ENCODE results near the gene PLAAT4.
A peak's percentile ranks its signal among the peaks of the same experiment; 100 is the strongest.
"Not testable (repeated sequence)": the region's sequence is repeated elsewhere in the genome, so short reads cannot be mapped to it uniquely, and the experiment has no call there.

The PLAAT4 gene

DNA sequence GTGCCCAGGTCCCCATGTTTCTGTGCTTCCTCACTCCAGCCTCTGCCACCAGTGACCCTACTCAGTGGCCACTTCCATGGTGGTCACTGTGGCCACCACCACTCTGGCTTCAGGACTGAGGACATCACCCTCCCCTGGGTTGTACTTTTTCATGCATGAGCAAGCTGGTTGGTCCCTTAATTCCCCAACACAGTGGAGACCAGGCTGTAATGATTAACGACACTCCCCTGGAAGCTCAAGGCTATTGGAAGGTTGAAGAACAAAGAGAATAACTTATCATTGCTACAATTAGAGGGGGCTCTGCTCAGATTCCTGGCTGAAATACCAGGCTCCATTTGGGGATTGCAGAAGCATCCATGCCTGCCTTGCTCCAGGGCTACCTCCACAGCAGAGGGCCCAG is 10.5 kb downstream of the PLAAT4 start:
- DNase-seq = no peak

DNA sequence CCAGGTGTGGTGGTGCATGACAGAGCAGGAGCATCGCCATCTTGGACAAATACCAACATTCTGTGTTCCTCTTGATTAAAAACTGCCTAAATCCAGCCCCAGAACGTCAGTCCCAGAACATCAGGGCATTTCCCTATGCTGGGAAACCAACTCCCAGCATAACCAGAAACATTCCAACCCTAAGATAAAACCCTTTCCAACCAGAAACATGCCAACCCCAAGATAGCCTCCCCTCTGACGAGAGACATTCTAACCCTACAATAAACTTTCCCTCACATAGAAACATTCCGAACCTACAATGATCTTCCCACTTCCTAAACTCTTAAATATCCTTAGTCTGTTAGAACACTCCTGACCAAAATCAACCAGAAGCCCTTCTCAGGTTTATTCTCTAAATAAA is 11.6 kb downstream of the PLAAT4 start:
- no peak for DNase-seq

DNA sequence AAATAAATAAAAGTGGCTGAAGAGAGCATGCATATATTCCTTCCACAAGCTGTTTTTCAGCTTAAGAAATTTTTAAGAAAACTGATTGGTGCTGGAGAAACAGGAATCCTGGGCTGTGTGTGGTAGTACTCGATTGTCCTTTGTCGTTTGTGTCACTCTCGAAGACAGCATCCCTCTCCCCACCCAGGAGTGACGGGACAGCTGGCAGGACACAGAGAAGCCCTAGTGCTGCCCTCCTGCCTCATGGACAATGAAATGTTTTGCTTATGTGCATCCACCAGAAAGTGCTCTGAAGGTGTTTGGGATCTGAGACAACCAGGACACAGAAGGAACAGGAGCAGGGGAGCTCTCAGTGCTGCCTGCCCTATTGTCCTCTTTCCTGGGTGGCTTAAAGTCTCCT is 12.8 kb downstream of the PLAAT4 start:
- no peak for DNase-seq

DNA sequence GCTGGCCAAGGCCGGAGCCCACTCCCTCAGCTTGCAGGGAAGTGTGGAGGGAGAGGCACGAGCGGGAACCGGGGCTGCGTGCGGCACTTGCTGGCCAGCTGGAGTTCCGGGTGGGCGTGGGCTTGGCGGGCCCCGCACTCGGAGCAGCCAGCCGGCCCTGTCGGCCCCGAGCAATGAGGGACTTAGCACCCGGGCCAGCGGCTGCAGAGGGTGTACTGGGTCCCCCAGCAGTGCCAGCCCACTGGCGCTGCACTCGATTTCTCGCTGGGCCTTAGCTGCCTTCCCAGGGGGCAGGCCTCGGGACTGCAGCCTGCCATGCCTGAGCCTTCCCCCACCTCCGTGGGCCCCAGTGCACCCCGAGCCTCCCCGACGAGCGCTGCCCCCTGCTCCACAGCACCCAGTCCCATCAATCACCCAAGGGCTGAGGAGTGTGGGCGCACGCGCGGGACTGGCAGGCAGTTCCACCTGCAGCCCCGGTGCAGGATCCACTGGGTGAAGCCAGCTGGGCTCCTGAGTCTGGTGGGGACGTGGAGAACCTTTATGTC is 13.6 kb downstream of the PLAAT4 start:
- not testable (repeated sequence) for DNase-seq

DNA sequence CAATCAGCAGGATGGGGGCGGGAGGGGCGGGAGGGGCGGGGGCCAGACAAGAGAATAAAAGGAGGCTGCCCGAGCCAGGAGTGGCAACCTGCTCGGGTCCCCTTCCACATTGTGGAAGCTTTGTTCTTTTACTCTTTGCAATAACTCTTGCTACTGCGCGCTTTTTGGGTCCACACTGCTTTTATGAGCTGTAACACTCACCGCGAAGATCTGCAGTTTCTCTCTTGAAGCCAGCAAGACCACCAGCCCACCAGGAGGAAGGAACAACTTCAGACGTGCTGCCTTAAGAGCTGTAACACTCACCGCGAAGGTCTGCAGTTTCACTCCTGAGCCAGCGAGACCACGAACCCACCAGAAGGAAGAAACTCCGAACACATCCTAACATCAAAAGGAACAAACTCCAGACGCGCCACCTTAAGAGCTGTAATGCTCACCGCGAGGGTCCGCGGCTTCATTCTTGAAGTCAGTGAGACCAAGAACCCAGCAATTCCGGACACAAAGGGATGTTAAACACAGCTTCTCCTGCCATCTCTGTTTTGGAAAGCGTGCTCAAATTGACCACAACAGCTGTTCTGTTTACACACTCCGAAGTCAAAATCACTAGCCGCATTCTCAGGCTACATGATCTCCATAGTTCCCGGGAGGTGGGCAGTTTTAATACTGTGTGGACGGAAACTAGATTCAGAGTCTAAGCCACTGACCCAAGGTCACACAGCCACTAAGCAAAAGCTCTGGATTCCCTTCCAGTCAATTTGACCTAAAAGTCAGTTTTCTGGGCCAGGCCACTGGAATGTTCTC is 14.7 kb downstream of the PLAAT4 start:
- no peak for DNase-seq

DNA sequence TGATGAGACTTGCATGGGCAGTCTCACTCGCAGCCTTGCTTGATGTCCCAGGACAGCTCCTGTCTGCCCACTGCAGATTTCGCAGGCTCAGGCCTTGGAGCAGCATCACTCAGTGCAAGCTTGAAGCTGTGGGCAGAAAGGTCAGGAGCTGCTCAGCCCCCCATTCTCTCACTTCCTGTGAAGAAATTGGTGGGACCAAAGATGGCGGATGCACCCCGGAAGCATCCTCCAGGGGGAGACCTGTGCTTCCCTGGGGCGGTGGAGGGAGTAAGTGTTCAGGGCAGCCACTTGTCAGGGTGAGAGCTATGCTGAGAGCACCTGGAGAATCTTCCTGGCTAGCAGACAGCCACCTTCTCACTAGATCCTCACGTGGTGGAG is 15.3 kb downstream of the PLAAT4 start:
- DNase-seq = no peak

DNA sequence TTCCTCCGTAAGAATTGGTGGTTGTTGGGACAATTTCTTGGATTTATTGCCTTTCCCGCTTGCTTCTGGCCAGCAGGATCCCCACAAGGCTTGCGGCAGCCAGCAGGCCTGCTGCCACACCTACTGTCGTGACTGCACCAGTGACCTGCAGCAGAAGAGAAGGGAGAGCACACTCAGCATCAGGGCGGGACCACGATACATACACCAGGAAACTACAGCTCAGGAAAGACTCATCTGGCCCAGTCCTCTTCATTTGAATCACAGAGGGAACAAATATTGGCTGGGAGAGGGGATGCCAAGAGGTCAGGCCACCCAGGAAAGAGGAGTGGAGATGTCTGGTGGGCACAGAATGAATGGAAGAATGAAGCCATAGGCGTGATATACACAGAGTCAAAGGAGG is 16.3 kb downstream of the PLAAT4 start:
- no peak for DNase-seq

DNA sequence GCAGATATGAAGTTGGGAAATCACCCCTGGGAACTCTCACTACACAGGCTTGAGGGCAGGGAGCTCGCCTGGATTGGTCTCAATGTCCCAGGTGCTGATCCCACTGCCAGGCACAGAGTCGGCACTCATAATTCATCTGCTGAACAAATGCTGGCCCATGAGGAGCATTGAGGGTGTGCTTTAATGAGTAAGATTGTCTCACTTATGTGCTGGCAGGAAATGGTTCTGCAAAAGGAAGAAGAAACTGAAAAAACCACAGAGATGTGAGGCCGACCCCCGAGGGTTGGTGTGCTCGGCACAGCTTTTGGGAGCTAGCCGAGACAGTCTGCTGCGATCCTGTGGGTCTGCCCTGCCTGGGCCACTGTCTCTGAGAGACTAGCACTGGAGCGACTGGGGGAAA is 17.2 kb downstream of the PLAAT4 start:
- no peak for DNase-seq

DNA sequence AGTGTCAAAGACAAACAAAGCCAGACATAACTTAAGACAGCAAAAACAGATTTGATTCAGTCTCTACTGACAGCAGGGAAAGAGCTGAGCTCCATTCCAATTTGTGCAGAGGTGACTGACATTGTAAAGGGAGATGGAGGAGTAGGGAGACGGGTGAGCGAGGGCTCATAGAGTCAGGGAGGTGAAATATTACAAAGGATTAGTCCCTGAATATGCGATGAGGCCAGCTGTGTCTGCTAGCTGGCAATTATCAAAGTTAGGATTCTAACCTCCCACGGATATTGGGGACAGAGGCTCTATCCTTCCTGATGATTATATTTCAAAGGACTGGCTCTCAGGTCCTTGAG is 18.2 kb downstream of the PLAAT4 start:
- no peak for DNase-seq

DNA sequence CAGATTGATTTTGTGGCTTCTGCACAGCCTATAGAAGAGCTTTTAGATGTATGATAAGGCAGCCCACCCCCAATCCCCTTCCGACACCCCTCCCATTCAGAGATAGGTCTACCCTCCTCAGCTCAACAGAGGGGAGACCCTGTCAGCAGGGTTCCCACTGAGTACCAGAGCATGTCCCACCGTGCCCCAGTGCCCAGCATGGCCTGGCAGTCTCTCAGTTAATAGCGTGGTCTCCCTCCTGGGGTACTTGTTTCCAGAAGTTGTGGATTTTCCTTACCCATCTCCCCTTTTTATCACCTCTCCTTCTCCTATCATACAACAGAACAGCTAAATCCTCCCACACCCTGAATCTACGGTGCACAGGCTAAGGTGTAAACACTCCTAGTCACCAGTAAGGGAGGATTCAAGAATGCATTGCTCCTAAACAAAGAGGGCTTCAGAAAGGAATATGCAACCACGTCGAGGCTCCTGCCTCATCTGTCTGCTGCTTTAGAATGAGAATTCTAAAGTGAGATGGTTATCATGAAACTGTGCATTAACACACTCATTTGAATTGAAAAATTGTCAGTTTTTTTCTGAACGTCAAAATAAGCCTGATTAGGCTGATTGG is 19.9 kb downstream of the PLAAT4 start:
- no peak for DNase-seq

DNA sequence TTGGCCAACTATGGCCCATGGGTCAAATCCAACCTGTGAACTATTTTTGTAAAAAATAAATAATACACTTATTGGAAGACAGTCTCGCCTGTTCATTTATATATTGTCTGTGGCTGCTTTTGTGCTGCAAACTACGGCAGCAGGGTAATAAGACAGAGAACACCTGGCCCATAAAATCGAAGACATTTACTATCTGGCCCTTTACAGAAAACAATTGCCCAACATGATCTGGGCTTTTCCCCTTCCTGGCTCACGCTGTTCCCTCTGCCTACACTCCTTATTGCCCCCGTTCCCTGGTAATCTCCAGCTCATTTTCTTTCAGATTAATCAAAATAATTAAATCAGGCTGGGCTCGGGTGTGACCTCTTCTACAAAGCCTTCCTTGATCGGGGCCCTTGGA is 21.0 kb downstream of the PLAAT4 start:
- DNase-seq = no peak

DNA sequence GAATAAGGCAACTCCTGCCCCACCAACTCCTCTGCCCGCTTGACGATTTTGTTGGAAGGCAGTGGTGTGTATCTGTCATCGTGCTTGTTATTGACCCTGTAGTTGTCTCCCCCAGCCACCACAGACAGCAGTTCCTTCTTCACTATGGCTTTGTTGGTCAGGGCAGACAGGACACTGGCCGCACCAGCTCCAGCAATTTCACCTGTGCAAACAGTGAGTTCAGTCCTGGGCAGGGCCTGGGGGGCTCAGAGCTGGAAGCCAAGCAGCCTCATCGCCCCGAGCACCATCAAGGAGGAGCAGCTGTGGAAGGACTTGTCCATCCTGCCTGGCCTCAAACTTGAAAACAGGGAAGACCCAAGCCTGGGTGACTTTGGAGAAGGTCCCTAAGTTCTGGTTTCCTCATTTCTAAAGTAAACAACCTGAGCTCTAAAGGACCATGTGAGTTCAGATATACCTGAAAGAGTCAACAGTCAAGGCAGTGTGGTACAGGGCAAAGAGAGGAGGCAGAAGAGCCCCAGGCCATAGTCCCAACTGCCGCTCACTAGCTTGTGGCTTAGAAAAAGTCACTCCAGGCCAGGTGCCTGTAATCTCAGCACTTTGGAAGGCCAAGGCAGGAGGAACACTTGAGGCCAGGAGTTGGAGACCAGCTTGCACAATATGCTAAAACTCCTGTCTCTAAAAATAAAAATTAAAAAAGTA is 22.0 kb downstream of the PLAAT4 start:
- no peak for DNase-seq

DNA sequence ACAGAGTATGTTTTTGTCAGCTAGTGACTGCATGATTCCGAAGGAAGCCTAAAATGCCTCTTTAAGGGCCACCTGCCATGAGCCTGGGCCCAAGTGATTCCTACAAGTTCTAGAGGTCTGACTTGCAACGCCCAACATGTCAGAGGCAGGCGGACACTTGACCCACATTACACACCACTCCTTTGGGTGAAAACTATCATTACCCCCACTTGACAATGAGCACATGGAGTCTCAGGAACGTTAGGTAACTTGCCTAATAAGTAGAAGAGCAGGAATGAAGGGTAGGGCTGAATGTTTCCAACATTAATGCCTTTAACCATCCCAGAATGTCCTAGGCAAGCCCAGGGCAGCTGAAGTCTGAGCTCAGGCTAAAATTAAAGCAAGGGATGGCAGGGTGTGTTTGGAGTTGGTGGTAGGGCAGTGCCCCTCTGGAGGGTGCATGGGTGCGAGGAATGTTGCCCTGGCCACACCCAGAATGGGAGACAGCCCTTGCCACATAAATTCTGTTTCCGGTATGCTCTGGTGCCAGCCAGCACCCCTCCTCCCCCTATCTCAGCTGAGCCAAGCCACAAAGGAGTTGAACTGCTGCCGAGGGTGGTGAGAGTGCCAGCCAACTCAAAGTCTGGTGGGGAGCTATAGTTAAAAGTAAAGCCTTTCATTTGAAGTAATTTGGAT is 24.0 kb downstream of the PLAAT4 start:
- DNase-seq = no peak

DNA sequence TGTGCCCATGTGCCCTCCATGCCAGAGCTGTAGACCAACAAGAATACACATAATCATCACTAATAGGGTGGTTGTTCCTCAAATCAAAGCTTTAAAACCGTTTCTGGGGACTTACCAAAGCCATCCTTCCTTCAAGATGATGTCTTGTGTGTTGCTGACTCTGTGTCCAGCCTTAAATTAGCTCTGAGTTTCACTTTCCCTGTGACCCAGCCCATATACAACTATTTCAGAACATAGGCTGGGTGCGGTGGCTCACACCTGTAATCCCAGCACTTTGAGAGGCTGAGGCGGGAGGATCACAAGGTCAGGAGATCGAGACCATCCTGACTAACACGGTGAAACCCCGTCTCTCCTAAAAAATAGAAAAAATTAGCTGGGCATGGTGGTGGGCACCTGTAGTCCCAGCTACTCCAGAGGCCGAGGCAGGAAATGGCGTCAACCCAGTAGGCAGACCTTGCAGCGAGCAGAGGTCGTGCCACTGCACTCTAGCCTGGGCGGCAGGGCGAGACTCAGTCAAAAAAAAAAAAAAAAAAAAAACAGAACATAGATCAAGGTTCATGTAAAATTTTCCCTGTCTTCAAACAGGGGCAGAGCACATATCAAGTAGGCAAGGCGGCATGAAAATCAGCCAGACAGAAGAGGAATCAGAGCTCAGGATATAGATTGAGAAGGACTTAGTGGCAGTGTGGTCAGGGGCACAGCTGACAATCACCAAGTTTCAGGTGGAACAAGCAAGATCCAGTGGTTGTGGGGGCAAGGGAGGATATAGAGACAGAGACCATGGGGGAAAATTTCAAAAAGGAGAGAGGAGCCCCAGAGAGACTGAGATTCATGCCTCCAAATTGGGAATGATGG is 26.8 kb downstream of the PLAAT4 start, which contains the start of gene PLAAT2:
Gene PLAAT2, minus strand, starts transcription at position 179 of the 855 bp plus-strand sequence. Its CDS starts 55 bp downstream, at position 124.
- no peak for DNase-seq

DNA sequence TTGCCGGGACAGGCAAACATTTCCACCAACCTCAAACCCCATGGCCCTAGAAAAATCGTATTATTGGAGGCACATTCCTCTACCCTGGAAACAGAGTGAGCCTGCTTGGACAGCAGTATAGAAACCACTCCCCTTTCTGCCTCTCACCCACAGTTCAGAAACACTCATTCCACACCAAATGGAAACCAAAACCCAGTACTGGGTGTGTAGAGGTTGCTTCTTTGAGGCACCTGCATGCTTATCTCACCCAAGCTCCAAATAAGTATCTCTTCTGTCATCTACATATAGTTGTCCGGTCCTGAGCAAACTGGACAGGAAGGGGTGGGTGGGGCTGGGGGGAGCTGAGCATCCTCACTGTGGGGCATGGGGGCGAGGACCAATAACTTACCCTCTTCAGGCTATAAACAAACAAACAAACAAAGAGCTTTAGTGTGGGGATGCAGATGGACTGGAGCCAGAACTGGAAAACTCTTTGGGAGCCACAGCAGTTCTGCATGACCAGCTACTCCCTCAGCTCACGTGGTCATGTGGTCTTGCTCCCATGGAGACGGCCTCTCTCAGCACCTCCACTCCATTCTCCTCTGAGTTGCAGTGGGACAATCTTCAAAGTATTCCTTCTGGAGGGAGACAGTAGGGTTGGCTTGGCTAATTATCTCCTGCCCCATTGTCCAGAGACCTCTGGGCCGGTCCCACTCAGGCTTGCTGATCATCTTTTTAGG is 27.6 kb downstream of the PLAAT4 start:
- no peak for DNase-seq

DNA sequence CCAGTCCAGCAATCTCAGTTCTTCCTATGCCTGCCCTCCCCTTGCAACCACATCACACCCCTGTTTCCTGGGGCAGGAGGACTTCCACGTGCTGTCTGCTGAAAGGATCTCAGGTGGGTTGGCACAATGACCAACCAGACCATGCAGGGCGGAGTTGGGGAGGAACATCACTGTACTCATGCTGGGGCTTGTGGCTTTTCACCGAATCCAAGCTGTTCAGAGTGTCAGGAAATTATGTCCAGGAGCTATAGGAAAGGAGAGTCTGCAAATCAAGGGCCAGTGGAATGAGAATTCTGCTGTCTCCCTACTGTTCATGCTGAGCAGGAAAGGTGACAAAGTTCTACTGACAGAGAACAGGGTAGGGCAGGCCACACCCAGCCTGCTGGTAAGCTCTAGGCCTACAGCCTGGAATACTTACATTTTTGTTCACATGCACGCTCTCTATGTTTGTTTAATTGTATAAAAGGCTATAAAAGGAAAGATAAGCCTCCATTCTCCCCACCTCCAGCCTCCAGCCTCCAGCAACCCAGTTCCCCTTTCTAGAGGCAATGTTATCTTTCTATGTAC is 28.3 kb downstream of the PLAAT4 start:
- DNase-seq = no peak

DNA sequence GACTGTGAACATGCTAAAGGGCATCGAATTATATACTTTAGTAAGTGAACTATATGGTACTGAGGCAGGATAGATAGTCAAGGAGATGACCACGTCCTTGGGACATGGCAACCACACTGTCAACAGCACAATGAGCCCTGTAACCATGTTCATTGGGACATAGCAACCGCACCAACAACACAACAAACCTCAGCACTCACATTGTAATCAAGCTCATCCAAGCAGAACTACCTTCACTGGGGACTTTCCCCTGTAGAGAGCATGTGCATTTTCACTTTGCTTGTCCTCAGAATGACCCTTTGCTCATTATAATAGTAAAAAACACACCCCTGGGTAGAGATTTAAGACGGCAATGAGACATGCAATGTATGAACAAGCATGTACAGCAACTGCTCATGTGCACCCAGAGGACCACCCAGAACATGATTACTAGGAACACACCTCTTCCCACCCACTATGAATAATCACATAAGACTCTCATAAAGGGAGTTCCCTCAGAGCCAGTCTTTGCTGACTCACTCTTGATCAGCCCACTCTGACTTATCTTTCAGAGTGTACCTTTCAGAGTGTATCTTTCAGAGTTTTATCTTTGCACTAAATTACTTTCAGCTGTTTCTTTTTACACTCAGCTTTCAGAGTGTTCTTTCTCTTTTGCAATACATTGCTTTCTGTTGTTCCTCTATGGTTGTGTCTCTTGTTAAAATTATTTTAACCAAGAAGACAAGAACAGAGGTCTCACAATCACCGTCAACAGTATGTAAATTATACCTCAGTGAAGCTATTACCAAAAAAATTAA is 30.6 kb downstream of the PLAAT4 start:
- DNase-seq = peak; percentile 34

DNA sequence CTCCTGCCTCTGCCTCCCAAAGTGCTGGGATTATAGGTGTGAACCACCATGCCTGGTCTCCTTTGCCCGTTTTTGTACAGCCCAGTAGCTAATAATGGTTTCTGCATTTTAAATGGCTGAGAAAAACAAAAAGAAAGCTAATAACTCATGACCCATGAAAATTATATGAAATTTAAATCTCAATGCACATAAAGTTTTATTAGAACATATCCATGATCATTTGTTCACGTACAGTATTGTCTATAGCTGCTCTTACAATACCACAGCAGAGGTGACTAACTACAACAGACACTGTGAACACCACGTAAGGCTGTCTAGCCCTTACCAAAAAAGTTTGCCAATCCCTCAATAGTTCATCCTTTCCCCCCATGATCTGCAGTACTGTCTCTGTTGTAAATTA is 33.0 kb downstream of the PLAAT4 start:
- no peak for DNase-seq

DNA sequence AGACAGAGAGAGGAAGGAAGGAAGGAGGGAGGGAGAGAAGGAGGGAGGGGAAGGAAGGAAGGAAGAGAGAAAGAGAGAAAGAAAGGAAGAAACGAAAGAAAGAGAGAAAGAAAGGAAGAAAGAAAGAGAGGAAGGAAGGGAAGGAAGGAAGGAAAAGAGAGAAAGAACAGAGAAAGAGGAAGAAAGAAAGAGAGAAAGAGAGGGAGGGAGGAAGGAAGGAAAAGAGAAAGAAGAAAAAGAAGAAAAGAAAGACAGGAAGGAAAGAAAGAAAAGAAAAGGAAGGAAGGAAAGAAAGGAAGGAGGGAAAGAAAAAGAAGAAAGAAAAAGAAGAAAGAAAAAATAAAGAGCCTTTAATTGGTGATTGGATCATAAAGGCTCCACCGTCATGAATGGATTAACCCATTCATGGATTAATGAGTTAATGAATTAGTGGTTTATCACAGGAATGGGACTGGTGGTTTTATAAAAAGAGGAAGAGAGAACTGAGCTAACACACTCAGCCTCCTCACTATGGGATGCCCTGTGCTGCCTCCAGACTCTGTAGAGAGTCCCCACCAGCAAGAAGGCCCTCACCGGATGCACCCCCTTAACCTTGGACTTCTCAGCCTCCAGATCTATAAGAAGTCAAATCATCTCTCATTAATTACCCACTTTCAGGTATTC is 35.5 kb downstream of the PLAAT4 start:
- no peak for DNase-seq

Data from DMS 273 treated with DMSO at 0.1 percent for 48 hours (cell line).